ENCODE measurements around the gene ADAMTS2.

Gene ADAMTS2

GRCh38 chr5:179122411-179123108, 222.7 kb downstream of the ADAMTS2 start:
- no peak overlapping the region for H3K4me3 ChIP-seq (replicated peaks; ENCODE audit: low read depth, low read length)
- no peak for DNase-seq (ENCODE audit: extremely low read depth, low read depth)
- TF ChIP-seq CTCF (IDR thresholded peaks at IDR 0.05; ENCODE audit: low read depth, low read length, missing control alignments), result no peak

GRCh38 chr5:179121667-179122111, 223.6 kb downstream of the ADAMTS2 start:
- no peak for TF ChIP-seq CTCF (IDR thresholded peaks at IDR 0.05; ENCODE audit: low read depth, low read length, missing control alignments)
- DNase-seq (ENCODE audit: extremely low read depth, low read depth), result no peak
- H3K4me3 ChIP-seq (replicated peaks; ENCODE audit: low read depth, low read length), result no peak overlapping the region

DNA sequence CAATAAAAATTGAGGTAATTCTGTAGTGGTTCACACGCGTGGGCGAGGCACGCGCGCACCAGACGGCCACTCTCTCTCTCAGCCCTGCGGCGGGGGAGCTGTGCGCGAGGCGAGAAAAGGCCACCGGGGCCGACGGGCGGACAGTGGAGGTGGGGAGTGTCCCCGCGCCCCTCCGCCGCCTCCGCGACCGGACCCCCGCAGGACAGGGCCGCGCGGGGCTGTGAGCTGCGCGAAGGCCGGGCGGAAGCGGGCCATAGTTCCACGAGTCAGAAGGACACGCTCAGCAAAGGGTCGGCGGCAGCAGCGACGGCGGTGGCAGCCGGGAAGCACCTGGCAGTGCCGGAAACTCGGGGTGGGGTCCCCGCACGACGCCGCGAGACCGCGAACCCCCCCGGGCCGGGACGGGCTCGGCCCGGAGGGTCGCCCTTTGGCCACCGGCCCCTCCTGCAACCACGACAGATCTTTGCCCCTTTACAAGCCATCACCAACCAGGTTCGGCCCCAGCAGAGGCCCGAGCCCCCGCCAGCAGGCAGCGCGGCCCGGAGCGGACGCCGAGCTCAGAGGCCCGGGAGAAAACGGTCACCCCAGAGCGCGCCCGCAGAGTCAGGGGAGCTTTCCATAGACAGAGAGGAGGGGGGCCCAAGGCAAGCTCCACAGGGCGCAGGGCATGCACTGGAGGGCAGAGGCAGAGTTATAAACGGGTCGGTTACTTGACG, 224.2 kb downstream of the ADAMTS2 start:
- TF ChIP-seq CTCF (IDR thresholded peaks at IDR 0.05; ENCODE audit: low read depth, low read length, missing control alignments), result no peak
- DNase-seq (ENCODE audit: extremely low read depth, low read depth), result no peak

DNA sequence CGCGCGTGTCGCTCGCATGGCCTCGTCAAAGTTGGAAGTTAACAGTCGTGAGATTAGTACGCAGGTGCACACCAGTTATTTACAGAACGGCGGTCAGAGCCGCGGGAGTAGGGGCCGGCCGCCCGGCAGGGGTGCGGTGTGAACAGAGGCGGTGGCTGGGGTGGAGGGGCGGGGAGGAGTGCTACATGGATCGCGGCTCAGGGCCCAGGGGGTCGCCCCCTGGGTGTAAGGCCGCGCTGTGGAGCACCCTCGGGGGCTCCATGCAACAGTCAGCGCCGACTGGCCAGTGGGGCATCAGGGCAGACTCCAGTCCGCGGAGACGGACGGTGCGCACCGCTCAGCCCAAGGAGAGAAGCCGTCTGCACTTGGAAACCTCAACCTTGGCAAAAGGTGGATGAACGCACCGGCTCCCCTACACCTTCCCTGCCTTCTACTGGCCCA, 224.8 kb downstream of the ADAMTS2 start:
- DNase-seq (ENCODE audit: extremely low read depth, low read depth), result no peak
- no peak for TF ChIP-seq CTCF (IDR thresholded peaks at IDR 0.05; ENCODE audit: low read depth, low read length, missing control alignments)
- H3K4me3 ChIP-seq (replicated peaks; ENCODE audit: low read depth, low read length), result no peak overlapping the region

More for the DNA sequence above, 224.2 kb downstream of the ADAMTS2 start:
- H3K4me3 ChIP-seq (replicated peaks; ENCODE audit: low read depth, low read length), result no peak overlapping the region

DNA sequence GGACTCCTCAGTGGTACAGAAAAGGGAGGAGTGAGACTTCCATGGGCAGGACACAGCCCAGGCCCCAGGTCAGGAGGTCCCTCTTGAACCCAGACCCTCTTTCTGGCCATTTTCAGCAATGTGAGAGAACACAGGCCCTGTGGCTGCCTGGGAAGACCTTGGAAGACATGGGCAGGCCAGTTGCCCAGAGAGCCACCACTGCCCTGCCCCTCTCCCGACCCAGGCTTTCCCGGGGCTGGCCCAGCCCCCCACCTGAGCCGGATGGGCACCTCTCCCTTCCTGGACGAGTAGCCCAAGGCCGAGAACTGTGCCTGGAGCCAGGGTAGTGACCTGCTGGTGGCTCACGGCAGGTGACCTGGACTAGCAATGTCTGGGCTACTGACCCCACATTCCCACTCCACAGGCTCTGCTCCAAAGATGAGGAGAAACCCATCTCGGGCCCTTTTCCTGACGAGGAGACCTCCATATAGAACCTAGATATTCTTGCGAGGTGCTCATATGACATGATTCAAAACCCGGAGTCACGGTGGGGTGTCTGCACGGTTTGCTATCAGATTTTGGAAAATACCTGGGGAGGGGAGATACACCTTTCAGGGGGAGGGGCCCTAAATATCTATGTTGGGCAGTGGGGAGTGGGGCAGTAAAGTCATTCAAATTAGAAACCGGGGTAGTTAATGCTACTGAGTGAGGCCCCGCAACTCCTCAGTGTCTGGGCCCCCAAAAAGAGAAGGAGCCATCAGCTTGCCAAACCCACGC, 225.7 kb downstream of the ADAMTS2 start:
- no peak for TF ChIP-seq CTCF (IDR thresholded peaks at IDR 0.05; ENCODE audit: low read depth, low read length, missing control alignments)
- H3K4me3 ChIP-seq (replicated peaks; ENCODE audit: low read depth, low read length), result no peak overlapping the region
- no peak for DNase-seq (ENCODE audit: extremely low read depth, low read depth)

DNA sequence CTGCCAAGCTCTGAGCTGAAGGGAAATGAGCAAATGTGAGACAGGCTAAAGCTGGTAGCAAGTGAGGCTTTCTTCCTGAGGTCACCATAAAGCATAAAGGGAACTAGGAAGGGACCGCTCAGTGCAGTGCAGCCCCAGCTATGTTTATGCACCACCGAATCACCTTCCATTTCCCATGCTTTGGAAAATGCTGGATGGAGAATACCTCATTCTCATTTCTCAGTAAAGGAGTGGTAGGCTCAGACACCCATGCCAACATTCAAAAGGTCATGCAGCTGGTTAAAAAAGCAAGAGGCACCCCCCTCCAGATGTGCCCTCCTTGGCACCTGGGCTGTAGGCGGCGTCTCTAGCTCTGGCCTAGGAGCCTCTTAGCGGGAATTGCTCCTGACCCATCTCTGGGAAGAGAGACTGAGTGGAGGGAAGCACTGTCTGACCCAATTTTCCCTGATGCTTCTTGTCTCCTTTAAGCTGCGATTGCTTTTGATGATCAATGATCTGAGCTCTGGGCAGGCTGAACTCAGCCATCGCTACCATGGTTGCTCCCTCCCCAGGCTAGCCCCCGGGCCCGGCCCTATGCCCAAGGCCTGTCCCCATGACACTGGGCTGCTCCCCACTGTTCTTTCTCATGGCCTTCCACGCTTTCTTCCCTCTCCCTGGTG, 226.4 kb downstream of the ADAMTS2 start:
- no peak overlapping the region for H3K4me3 ChIP-seq (replicated peaks; ENCODE audit: low read depth, low read length)
- no peak for TF ChIP-seq CTCF (IDR thresholded peaks at IDR 0.05; ENCODE audit: low read depth, low read length, missing control alignments)
- DNase-seq (ENCODE audit: extremely low read depth, low read depth), result no peak
